ENCODE results near the gene AUH.

Gene AUH

DNA sequence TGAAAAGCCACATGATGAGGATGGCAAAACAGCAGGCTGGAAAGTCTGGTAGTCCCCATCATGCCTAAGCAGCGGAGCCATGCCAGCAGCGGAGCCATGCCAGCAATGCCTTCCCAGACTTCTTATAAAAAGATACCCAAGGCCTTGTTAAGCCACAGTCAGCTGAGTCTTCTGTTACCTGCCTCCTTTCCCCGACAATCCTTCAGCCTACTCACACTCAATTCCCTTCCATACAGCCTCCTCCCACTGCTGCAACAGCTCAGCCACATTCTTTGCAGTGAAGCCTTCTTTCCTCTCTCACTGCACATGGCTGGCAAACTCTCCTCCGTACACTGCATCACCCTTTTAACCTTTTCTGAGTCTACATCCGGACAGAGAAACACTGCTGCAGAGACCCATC is 114.9 kb downstream of the AUH start:
- DNase-seq (ENCODE audit: low read depth): no peak

DNA sequence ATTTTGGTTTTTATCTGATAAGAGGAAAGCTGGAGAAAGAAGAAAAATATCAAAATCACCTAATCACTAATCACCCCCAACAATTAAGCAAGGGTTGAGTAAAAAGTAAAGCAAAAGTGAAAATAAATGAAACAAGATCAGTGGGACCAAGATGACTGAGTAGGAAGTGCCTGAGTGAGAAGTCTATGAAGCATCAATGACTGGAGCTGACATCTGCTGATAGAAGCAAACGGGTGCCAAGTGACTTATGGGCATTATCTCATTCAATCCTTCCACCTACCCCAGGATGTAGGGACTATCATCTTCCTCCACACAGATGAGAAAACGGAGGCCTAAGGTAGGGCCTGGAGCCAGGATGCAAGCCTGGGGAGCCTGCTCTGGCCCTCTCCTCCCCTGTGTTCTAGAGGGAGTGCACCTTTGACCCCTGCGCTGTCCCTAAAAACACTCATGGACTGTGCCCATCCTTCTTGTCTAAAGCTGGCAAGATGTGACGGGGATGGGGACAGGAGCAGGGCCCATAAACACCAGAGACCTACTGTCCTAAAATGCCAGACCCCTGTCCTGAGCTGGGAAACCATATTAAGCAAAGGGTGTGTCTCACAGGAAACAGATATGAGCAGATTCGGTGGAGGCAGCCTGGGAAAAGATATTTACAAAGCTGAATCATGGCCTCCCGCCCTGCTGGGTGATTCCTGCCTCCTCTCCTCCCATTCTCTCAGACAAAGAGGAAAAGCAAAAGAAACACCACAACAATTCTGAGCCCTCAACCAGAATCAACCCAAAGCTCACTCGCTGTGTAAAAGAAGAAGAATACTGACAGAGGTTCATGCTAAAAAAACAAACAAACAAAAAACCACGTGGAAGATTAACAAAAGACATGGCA is 116.0 kb downstream of the AUH start:
- no peak for DNase-seq (ENCODE audit: low read depth)

DNA sequence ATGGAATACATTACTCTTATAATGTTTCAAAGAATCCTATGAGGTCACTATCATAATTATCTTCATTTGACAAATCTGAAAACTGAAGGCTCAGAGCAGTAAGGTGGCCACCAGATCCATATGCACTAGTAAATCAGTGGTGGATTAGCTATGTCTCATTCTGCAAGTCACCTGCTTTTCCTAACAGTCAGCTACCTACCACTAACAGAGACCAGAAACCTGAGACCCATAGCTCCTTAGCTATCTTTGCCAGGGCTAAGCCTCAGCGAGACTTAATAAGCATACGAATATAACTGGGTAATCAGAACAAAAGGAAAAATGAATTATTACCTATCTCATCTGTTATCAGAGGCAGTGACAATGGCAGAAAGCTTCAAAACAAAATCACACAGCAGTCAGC is 118.7 kb downstream of the AUH start:
- no peak for DNase-seq (ENCODE audit: low read depth)

DNA sequence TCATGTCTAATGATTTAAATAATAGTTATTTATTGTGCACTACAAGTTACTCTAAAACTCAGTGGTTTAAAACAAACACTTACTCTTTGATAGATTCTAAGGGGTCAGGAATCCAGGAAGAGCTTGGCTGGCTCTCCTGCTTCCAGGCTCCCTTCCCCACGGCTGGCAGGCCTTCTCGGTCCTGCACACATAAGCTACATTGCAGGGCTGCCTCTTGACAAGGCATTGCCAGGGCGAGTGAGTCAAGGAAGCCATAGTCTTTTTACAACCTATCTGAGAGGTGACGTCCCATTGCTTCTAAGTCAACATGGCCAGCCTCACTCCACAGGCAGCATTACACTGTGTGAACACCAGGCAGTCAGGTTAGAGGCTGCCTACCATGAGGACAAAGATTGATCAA is 119.8 kb downstream of the AUH start:
- no peak for DNase-seq (ENCODE audit: low read depth)

DNA sequence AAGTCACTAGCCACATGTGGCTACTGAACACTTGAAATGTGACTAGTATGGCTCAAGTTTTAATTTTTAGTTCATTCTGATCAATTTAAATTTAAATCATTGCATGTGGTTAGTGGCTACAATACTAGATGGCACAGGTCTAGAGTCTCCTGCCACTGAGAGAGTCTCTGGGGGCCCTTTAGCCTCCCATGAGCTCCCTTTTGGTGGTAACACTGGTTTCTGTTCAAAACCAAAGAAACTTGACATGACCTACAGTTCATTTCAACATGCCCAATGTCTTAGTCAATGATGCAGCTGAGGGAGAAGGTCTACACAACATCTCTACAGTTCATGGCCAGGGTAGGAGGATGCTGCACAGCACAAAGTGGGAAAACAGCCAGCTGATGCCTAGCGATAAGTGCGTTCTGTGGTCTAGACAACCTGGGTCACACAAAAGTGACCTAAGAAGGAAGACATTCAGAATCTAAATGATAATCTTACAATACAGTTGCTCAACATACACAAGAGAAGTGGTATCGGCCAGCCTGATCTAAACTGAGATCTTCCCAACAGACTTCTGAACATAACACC is 121.0 kb downstream of the AUH start:
- no peak for DNase-seq (ENCODE audit: low read depth)

DNA sequence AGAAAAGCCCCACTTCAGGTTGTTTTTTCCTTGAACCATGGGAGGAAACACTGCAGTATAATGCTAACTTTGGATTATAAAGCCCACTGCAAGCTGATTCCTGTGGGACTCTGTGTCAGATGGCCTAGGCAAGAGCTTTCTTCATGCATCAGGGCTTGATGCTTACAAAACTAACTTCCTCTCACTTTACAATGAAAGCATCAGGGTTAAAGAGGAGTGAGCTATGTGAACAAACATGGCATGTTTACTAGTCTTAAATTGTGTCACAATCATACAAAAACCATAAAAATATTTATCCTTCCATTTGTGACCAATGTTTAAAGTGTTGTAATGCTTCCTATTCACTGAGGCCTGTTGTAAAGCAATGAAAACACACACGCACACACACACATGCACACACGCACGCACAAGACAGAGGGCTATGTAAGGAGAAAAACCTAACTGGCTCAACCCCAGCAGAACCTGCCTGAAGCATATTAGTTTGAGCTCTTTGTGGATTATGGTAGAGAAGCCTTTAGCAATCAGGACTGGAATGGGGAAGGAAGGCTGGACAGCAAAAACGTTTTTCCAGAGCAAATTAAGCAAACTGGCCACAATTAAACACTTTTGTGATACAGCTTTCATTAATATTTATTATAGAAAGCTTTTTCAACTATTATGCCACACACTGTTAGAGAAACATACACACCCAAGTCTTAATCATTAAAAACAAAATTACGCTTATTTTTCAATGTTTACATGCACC is 122.2 kb downstream of the AUH start:
- DNase-seq (ENCODE audit: low read depth): no peak

DNA sequence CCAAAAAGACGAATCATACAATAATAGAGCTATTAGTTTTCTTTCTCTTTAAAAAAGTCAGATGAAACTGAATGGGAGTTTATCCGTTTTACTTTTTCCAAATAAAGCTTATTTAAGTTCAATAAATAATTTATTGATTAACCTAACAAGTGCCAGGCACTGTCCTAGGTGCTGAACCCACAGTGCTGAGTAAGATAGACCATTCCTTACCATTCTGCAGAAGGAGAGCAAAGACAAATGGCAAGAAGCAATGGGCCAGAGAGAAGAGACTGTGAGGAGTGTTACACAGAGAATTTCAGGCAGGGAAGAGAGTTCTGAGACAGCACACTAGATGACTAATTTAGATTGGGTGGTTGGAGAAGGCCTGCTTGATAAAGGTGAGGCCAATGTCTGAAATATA is 127.2 kb downstream of the AUH start:
- no peak for DNase-seq (ENCODE audit: low read depth)

DNA sequence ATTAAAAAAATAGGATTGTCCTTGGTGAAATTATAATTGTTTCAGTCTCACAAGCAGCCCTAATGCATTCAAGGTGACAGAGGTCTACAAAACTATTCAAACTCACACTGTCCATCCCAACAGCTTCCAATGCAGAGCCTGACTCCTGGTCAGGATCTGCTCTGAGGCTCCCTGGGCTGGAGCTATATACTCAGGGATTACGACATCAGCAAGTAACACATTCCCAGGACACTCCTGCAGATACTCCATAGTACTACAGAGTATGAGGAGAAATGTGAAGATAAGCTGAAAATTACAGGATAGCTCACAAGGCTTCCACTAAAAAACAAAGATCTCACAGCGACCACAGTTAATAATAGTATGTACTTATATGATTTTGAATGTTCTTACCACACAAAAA is 130.1 kb downstream of the AUH start:
- DNase-seq (ENCODE audit: low read depth): no peak

DNA sequence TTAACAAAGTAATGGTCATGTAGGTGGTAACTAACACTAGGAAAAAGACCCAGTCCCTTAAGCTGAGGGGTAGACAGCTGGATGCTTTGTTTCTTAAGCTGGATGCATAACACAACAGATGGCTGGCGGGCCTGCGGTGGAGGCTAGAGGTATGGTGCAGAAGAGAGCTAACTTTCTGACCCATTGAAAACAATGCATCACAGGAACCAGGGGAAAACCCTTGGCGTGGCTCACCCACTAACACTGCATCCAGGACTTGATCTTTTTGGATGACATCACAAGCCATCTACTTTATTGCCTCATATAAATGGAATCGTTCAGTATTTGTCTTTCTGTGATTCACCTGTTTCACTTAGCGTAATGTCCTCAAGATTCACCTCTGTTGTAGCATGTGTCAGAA is 138.7 kb downstream of the AUH start:
- DNase-seq (ENCODE audit: low read depth): no peak

DNA sequence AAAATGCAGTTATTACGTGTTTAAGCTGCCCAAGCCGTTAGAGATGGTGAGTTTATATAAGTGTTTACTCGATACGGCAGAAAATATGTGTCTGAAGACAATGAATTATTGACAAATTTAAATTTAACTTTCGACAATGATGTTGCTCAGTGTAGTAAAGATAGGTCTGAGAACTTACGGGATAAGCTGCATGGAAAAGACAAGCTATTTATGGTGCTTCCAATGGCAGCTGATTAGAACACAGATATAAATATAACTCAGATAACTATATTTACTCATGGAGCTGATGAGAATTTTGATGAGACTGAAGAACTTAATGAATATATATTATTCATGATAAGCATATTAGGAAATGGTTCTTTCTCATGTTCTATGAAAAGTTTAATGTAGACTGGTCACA is 139.3 kb downstream of the AUH start:
- no peak for DNase-seq (ENCODE audit: low read depth)

DNA sequence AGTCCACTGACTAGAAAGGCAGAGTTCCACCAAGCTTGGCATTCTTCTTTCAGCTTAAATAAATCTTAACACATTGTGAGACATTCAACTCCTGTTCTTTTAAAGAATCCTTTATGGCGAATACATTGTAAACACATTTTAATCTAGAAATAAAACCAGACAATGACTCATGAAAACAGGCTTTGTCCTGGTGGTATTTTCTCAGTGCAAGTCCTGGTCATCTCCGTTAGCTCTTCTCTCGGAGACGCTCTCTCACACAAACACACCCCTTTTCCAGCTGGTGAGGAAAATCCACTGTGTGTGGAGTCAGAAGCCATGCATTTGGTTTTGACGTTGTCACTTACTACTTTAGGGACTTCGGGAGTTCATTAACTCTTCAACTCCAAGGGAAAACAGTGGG is 140.4 kb downstream of the AUH start:
- DNase-seq (ENCODE audit: low read depth): no peak

DNA sequence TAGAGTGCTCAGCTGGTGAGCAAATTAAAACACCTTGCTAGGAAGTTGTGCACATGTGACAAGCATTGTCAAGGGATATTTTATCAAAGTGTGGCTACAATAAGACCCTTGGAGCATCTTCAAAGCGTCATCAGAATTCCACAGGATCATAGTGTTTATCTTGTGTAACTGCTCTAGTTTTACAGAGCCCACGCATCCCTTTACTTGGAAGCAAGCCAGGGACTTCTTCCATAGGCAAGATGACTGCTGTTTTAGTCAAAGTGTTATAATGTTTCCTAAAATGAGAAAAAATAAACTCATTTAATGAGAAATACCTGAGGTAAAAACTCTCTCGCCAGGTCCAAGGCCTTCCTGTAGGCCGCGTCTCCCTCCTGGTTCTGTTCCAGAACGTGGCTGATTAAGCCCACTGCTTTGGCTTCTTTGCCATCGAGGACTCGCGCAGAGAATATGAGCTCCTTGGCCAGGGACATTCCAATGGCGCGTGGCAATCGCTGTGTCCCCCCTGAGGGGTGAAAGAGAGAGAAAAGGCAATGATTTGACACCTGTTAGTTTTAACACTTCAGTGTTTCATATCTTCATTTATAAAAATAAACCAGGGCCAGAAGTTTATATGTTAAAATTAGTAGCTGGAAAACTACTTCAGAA is 141.1 kb downstream of the AUH start:
- DNase-seq (ENCODE audit: low read depth): no peak

DNA sequence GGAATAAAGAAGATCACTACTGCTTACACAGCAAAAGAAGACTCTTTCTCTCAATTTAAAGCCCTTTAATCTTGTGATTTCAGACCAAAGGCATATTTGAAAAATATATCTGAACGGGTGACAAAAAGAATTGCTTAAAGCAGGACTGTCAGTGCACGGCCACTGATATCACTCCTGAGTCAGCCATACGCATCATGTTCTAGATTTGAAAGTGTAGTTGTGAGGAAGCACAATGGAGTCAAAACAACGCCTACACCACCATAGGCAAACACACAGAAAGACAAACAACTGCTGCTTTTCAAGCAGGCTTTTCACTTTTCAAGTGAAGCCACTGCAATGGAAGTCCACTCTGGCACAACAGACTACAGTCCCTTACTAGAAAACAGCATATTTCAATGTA is 141.7 kb downstream of the AUH start:
- DNase-seq (ENCODE audit: low read depth): no peak

DNA sequence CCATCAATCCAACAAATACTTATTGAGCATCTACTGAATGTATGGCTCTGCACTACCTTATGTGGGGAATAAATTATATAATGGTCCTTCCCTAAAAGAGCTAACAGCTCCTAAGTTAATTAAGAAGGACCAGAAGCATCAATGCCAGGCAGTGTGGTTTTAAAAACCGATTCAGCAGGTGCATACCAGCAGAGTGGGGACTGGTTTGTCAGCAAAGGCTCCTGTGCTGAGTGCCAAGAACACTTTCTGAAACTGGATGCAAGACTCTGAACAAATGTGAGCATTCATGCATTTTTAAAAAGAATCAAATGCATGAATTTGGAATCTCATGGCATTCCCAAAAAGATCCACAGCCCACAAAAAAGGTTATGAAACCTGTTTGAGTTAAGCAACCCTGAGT is 142.2 kb downstream of the AUH start:
- DNase-seq (ENCODE audit: low read depth): no peak

DNA sequence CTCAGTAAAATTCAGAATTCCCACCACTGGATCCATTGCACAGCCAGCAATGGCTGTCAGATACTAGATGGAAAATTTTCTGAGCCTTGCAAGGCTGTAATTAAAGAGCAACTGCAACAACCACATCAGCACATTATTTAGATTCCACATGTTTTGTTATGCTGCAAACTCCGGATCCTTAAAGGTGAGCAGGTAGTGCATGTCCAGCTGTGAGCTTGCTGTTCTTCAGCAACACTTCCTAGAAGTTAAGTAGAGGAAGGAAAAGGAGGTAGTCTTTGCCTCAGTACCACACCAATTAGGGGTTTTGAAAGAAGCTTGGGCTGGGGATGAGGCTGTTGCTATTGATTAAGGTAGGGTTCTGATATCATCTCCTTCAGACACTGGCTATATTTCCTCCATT is 144.3 kb downstream of the AUH start:
- no peak for DNase-seq (ENCODE audit: low read depth)

DNA sequence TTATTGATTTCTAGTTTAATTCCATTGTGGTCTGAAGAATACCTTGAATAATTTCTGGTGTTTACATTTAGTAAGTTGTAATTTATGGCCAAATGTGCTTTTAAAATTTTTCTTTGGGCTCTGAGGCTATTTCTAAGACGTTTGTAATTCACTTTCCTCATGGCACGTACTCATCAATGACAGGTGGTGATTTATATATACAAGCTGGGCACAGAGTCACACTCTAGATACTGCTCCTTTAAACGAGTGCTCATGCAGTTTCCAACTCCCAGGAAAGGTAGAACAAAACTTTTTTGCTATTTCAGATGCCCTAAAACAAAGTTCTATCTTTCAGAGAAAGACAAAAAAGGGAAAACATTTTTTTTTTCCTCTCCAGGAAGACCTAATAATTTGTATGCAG is 146.9 kb downstream of the AUH start:
- no peak for DNase-seq (ENCODE audit: low read depth)

DNA sequence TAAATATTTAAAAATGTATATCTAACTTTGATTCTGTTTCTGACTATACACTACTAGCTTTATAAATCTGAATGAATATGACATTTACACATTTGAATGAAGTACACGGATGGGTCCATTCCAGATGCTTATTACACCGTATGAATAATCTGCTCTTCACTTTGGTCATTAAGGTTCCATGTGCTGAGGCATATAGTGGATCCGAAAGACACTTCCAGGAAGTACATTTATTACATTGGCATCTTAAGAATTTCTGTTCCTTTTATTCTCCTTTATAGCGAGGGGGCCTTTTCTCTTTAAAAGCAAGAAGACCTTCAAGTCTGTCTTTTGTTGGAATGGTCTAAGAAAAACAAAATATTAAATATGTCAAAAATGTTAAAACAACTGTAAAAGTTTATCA is 147.6 kb downstream of the AUH start:
- no peak for DNase-seq (ENCODE audit: low read depth)

DNA sequence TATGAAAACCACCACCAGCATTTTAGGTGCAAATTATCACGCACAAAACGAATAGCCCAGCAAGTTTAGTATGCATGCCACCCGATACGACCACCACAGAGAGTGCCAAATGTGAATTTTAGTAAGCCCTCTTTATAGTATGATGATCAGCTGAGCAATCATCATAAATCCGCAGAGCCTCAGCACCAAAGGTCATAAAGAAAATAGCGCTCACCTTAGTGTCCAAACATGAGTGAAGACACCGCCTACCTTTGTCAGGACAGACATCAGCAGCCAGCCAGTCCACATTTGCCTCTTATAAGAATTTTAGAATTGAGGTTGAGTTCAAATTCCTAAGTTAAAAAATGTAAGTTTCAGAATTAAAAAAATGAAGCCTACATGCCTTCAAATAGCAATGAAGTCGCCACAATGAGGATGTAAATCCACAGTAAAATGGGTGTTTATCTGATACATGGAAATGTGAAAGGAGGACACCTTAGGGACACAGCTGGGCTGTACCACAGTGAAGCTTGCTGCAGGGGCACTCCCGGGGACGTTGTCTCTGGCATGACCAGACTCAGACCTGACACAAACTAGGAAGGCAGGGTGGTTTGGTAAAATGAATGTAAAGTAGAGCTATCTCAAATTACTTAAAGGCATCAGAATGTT is 149.0 kb downstream of the AUH start:
- DNase-seq (ENCODE audit: low read depth): no peak

DNA sequence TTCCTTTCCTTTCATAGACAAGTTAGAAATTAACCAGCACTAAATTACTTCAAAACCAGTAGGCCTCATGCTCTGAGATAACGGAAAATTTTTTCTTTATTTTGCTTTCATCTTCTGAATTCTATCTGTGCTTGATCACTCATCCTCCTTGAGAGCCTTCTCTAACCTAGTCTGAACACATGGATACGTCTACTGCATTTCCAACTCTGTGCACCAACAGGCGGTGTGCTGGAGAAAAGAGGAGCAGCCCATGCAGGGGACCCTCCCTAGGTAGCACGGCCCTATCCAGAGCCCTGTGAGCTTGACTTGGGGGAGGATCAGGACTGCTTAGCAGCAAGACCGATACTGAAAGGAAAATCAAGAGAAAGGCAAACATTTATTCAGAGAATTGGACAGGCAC is 149.8 kb downstream of the AUH start:
- DNase-seq (ENCODE audit: low read depth): no peak

DNA sequence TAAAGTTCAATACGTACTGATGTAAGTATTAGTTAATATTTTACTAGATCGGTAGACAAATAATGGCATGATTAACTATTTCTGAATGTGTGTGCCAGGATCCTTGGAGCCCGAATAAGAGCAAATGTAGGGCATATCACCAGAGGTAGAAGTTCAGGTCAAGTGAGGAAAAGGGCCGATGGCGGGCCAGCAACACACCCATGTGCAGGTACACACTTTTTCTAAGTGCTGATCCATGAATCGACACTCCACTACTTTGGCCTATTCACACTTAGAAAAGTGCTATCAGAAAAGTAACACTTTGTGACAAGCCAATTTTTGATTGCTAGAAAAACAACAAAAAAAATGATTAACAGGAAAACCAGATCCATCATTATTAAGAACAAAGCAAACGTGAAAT is 150.3 kb downstream of the AUH start:
- DNase-seq (ENCODE audit: low read depth): no peak

DNA sequence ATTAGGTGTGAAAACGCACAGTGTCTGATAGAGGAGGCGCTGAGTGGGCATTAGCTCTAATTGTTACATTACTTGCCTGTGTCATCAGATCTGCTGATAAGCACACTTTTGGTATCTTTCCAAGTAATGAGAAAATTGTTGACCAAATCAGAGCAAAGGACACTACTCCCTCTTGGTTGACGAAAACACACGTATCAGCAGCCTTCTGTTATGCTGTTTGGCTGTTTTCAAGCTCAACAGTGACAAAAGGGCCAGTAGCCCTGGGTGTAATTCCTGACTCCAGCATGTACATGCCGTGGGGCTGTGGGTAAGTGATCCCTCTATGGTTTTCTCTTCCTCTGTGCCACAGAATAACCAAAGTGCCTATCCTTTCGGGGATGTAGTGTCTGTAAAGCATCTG is 151.4 kb downstream of the AUH start:
- no peak for DNase-seq (ENCODE audit: low read depth)

DNA sequence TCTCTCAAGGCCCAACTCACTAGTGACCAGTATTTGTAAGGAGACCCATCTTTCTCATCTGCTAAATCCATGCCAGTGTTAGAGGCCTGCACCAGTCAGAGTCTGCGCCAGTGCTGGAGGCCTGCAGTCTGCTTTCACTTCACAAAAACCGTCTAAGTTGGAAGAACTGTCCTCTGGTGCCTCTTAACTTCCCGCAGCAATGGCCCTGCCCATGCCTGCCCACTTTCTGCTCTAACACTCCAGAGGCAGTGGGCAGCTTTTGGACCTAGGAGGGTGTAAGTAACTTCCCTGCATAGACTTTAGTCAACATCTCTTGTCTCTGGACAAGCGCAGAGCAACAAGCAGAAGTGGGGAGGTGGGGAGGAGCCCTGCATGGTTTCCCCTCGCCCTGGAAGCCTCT is 152.9 kb downstream of the AUH start:
- no peak for DNase-seq (ENCODE audit: low read depth)

DNA sequence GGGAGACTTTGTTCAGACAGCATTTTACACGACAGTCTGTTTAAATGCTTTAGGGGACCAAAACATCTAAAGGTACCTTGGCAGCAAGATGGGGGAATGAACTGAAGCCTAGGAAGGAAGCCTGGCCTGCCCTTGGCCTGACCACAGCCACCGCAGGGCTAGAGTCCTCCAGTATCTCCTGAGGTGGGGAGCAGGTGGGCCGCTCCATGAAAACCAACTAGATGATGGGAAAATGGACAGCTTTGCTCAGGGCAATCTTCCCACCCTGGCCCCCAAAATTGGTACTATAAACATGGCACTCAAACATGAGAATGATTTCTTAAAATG is 153.3 kb downstream of the AUH start:
- no peak for DNase-seq (ENCODE audit: low read depth)

Measured in CMK (cell line).